HEK293 (cell line): ENCODE measurements around the gene TOMM40L.
A peak's percentile ranks its signal among the peaks of the same experiment; 100 is the strongest.

Source experiments
- CTCF ChIA-PET: fragments of 350-600 bp; formaldehyde crosslinking; extraction: SDS; loops from one replicate; lab custom pipeline; 2021; ENCODE audit warnings: antibody characterized with exemption; lab: Yijun Ruan, JAX
- POLR2A ChIA-PET: fragments of 300-600 bp; formaldehyde crosslinking; extraction: SDS; loops from one replicate; lab custom pipeline; 2020; ENCODE audit warnings: antibody characterized with exemption, inconsistent platforms; lab: Yijun Ruan, JAX
- H3K27ac ChIP-seq: fragments of 200-500 bp; sonication (Bioruptor generic); 2 replicates; pipeline ENCODE4 v1.5.1; 2014; ENCODE audit warnings: low read depth, low read length, control low read depth, inconsistent platforms; ENCODE audit errors: extremely low read depth
- H3K36me3 ChIP-seq, 2 experiments: fragments of 200-500 bp in 1 of 2; sonication (Bioruptor generic) in 1 of 2; 1 replicate in 1 of 2; 2 replicates in 1 of 2; pipeline ENCODE4 v1.5.1; 2014 to 2017; ENCODE audit warnings: inconsistent platforms in 2 of 2, low read length in 2 of 2; ENCODE audit not compliant: control insufficient read depth in 2 of 2, insufficient read depth in 1 of 2
- H3K4me1 ChIP-seq: fragments of 200-500 bp; sonication (Bioruptor generic); 2 replicates; pipeline ENCODE4 v1.5.1; 2014; ENCODE audit warnings: mild to moderate bottlenecking, low read length, inconsistent platforms; ENCODE audit not compliant: control insufficient read depth, insufficient read depth
- H3K4me3 ChIP-seq: 2 replicates; pipeline ENCODE4 v1.5.1; 2011; ENCODE audit warnings: low read depth, mild to moderate bottlenecking, control low read depth, low read length, moderate library complexity
- H3K9me3 ChIP-seq: fragments of 200-500 bp; sonication (Bioruptor generic); 2 replicates; pipeline ENCODE4 v1.5.1; 2014; ENCODE audit warnings: low read depth, low read length, inconsistent platforms; ENCODE audit not compliant: control insufficient read depth, insufficient read depth
- HOXC10 ChIP-seq: sonication (generic); formaldehyde crosslinking; IDR thresholded peaks from 2 replicates; pipeline ENCODE4 v1.8.1; 2023; ENCODE audit warnings: mild to moderate bottlenecking, missing genetic modification reagents
- KLF9 ChIP-seq: fragments of 450-650 bp; formaldehyde crosslinking; IDR thresholded peaks from 2 replicates; pipeline ENCODE4 v1.5.1; 2016; ENCODE audit warnings: missing biosample characterization, missing genetic modification characterization, low read depth
- MYNN ChIP-seq: fragments of 450-650 bp; formaldehyde crosslinking; IDR thresholded peaks from 2 replicates; pipeline ENCODE4 v1.5.1; 2016; ENCODE audit warnings: missing biosample characterization, missing genetic modification characterization, borderline replicate concordance
- TCF7L2 ChIP-seq: IDR thresholded peaks from 2 replicates; pipeline ENCODE4 v1.6.1; 2011; ENCODE audit warnings: low read depth, mild to moderate bottlenecking, inconsistent platforms, low read length, moderate library complexity, borderline replicate concordance
- ZEB2 ChIP-seq: fragments of 450-650 bp; formaldehyde crosslinking; IDR thresholded peaks from 2 replicates; pipeline ENCODE4 v1.5.1; 2016; ENCODE audit warnings: missing biosample characterization, missing genetic modification characterization
- ZNF146 ChIP-seq: fragments of 450-650 bp; formaldehyde crosslinking; IDR thresholded peaks from 2 replicates; pipeline ENCODE4 v1.5.1; 2016; ENCODE audit warnings: missing biosample characterization, missing genetic modification characterization
- ZNF148 ChIP-seq: fragments of 450-650 bp; formaldehyde crosslinking; IDR thresholded peaks from 2 replicates; pipeline ENCODE4 v1.5.0; 2017; ENCODE audit warnings: missing biosample characterization, missing genetic modification characterization, borderline replicate concordance
- ZNF23 ChIP-seq: fragments of 450-650 bp; formaldehyde crosslinking; IDR thresholded peaks from 2 replicates; pipeline ENCODE4 v1.5.1; 2016; ENCODE audit warnings: missing biosample characterization, missing genetic modification characterization, borderline replicate concordance
- ZNF24 ChIP-seq: fragments of 450-650 bp; formaldehyde crosslinking; IDR thresholded peaks from 2 replicates; pipeline ENCODE4 v1.5.1; 2016; ENCODE audit warnings: missing biosample characterization, missing genetic modification characterization
- ZNF280C ChIP-seq: fragments of 450-650 bp; formaldehyde crosslinking; IDR thresholded peaks from 2 replicates; pipeline ENCODE4 v1.5.1; 2016; ENCODE audit warnings: missing biosample characterization, missing genetic modification characterization
- ZNF292 ChIP-seq: fragments of 450-650 bp; formaldehyde crosslinking; IDR thresholded peaks from 2 replicates; pipeline ENCODE4 v1.5.1; 2016; ENCODE audit warnings: low read depth, missing biosample characterization, missing genetic modification characterization, borderline replicate concordance
- ZNF362 ChIP-seq: fragments of 450-650 bp; formaldehyde crosslinking; IDR thresholded peaks from 2 replicates; pipeline ENCODE4 v1.5.1; 2016; ENCODE audit warnings: missing biosample characterization, missing genetic modification characterization
- ZNF391 ChIP-seq: fragments of 450-650 bp; formaldehyde crosslinking; IDR thresholded peaks from 2 replicates; pipeline ENCODE4 v1.5.1; 2016; ENCODE audit warnings: low read depth, missing biosample characterization, missing genetic modification characterization, borderline replicate concordance
- ZNF394 ChIP-seq: fragments of 450-650 bp; formaldehyde crosslinking; IDR thresholded peaks from 2 replicates; pipeline ENCODE4 v1.5.1; 2016; ENCODE audit warnings: missing biosample characterization, missing genetic modification characterization, mild to moderate bottlenecking, moderate library complexity, borderline replicate concordance
- ZNF398 ChIP-seq: fragments of 450-650 bp; formaldehyde crosslinking; IDR thresholded peaks from 2 replicates; pipeline ENCODE4 v1.5.1; 2017; ENCODE audit warnings: missing biosample characterization, missing genetic modification characterization
- ZNF449 ChIP-seq: fragments of 450-650 bp; formaldehyde crosslinking; IDR thresholded peaks from 2 replicates; pipeline ENCODE4 v1.5.1; 2017; ENCODE audit warnings: missing biosample characterization, mild to moderate bottlenecking, missing genetic modification characterization, moderate library complexity
- ZNF610 ChIP-seq: fragments of 450-650 bp; formaldehyde crosslinking; IDR thresholded peaks from 2 replicates; pipeline ENCODE4 v1.5.1; 2016; ENCODE audit warnings: missing biosample characterization, missing genetic modification characterization, borderline replicate concordance
- ZNF704 ChIP-seq: fragments of 450-650 bp; formaldehyde crosslinking; IDR thresholded peaks from 2 replicates; pipeline ENCODE4 v1.5.1; 2016; ENCODE audit warnings: missing biosample characterization, missing genetic modification characterization
- ZSCAN23 ChIP-seq: fragments of 450-650 bp; formaldehyde crosslinking; IDR thresholded peaks from 2 replicates; pipeline ENCODE4 v1.5.1; 2016; ENCODE audit warnings: missing biosample characterization, missing genetic modification characterization
- ZSCAN30 ChIP-seq: fragments of 450-650 bp; IDR thresholded peaks from 2 replicates; pipeline ENCODE4 v1.5.1; 2018; ENCODE audit warnings: missing biosample characterization, mild to moderate bottlenecking, missing genetic modification characterization, moderate library complexity

Gene TOMM40L

GRCh38 chr1:161200421-161200991 is 25.4 kb upstream of the TOMM40L start:
- H3K9me3 ChIP-seq: no peaks in the 10 kb centered on the region
- CTCF ChIA-PET: interaction anchor here (0.6 to 1.3 kb wide), 4 partner anchors 8 to 420 kb away, joined by 3 to 10 read pairs (median 4); partner anchors contain the start of gene TOMM40L
- H3K36me3 ChIP-seq: peaks cover 14 to 23% of the 10 kb centered on the region in 2 experiments; a peak in 2 of 3 replicates
- no peak overlapping the region for H3K4me3 ChIP-seq
- TF ChIP-seq ZSCAN23 (tag by site-specific recombination): no peak
- TF ChIP-seq MYNN: no peak
- no peak for TF ChIP-seq ZNF391 (tag by site-specific recombination)
- TF ChIP-seq ZNF394 (tag by site-specific recombination): no peak
- no peak for TF ChIP-seq ZNF398 (tag by site-specific recombination)
- no peak for TF ChIP-seq ZNF280C (tag by site-specific recombination)
- TF ChIP-seq ZNF610 (tag by site-specific recombination): no peak
- TF ChIP-seq ZNF292 (tag by site-specific recombination): no peak
- no peak for TF ChIP-seq ZNF704 (tag by site-specific recombination)
- no peak for TF ChIP-seq ZSCAN30 (tag by site-specific recombination)
- no peak for TF ChIP-seq HOXC10 (CRISPR knock-in tag)
- H3K27ac ChIP-seq: no peak overlapping the region
- POLR2A ChIA-PET: no interaction called here
- peaks cover 9% of the 10 kb centered on the region; the same call in 1 of the 2 replicates for H3K4me1 ChIP-seq

GRCh38 chr1:161200992-161201835 is 24.6 kb upstream of the TOMM40L start:
- TF ChIP-seq TCF7L2: no peak
- TF ChIP-seq ZNF148: no peak
- TF ChIP-seq ZEB2 (tag by site-specific recombination): 0 out of 2 replicates have a peak, but pooled peaks have one; percentile 6
- no peak for TF ChIP-seq ZNF391 (tag by site-specific recombination)
- no peak for TF ChIP-seq ZNF146 (tag by site-specific recombination)
- 0 out of 2 replicates have a peak, but pooled peaks have one; percentile 12 for TF ChIP-seq KLF9
- TF ChIP-seq ZNF24 (tag by site-specific recombination): no peak
- no peak for TF ChIP-seq ZNF23 (tag by site-specific recombination)
- TF ChIP-seq ZNF362 (tag by site-specific recombination): no peak
- TF ChIP-seq ZNF449 (tag by site-specific recombination): 0 out of 2 replicates have a peak, but pooled peaks have one; percentile 9
- TF ChIP-seq, all 188 proteins: peak for 3
- no peak overlapping the region for H3K4me3 ChIP-seq
- peaks cover 16 to 30% of the 10 kb centered on the region in 2 experiments; a peak in 2 of 3 replicates for H3K36me3 ChIP-seq
- CTCF ChIA-PET: interaction anchor here (0.6 to 4.9 kb wide), 9 partner anchors 9 to 940 kb away, joined by 3 to 32 read pairs (median 6); partner anchors contain the start of genes APOA2, PPOX and TOMM40L
- H3K27ac ChIP-seq: peak overlapping the region; percentile 72
- H3K4me1 ChIP-seq: peaks cover 9% of the 10 kb centered on the region; the same call in 1 of the 2 replicates
- POLR2A ChIA-PET: interaction anchor here (0.6 to 2.2 kb wide), 14 partner anchors 10 to 189 kb away, joined by 3 to 22 read pairs (median 4); partner anchors contain the start of genes B4GALT3, FCER1G, PPOX and TOMM40L
- H3K9me3 ChIP-seq: no peaks in the 10 kb centered on the region
